Hepatocyte (in vitro differentiated cells): ENCODE measurements around the gene UHRF2.
"Not testable (repeated sequence)": the region's sequence is repeated elsewhere in the genome, so short reads cannot be mapped to it uniquely, and the experiment has no call there.

Experiments used
- EZH2 ChIP-seq: fragments of 200-600 bp; sonication (generic); IDR thresholded peaks from 2 replicates; pipeline ENCODE4 v1.6.1; 2016; ENCODE audit warnings: antibody characterized with exemption, mild to moderate bottlenecking, borderline replicate concordance
- TF ChIP-seq, protein P1 (sequence below): fragments of 200-600 bp; sonication (generic); IDR thresholded peaks from 2 replicates; pipeline ENCODE4 v1.5.1; 2016; ENCODE audit warnings: antibody characterized with exemption, mild to moderate bottlenecking; ENCODE audit not compliant: poor library complexity

DNA sequence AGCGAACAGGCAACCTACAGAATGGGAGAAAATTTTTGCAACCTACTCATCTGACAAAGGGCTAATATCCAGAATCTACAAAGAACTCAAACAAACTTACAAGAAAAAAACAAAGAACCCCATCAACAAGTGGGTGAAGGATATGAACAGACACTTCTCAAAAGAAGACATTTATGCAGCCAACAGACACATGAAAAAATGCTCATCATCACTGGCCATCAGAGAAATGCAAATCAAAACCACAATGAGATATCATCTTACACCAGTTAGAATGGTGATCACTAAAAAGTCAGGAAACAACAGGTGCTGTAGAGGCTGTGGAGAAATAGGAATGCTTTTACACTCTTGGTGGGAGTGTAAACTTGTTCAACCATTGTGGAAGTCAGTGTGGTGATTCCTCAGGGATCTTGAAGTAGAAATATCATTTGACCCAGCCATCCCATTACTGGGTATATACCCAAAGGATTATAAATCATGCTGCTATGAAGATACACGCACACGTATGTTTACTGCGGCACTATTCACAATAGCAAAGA is 31.5 kb upstream of the UHRF2 start:
- TF ChIP-seq, protein P1, sequence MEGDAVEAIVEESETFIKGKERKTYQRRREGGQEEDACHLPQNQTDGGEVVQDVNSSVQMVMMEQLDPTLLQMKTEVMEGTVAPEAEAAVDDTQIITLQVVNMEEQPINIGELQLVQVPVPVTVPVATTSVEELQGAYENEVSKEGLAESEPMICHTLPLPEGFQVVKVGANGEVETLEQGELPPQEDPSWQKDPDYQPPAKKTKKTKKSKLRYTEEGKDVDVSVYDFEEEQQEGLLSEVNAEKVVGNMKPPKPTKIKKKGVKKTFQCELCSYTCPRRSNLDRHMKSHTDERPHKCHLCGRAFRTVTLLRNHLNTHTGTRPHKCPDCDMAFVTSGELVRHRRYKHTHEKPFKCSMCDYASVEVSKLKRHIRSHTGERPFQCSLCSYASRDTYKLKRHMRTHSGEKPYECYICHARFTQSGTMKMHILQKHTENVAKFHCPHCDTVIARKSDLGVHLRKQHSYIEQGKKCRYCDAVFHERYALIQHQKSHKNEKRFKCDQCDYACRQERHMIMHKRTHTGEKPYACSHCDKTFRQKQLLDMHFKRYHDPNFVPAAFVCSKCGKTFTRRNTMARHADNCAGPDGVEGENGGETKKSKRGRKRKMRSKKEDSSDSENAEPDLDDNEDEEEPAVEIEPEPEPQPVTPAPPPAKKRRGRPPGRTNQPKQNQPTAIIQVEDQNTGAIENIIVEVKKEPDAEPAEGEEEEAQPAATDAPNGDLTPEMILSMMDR: not testable (repeated sequence)
- TF ChIP-seq EZH2: not testable (repeated sequence)
